Measurements from ENCODE around the gene FLOT1. TPM values are rescaled to one million over a fixed set of nuclear protein-coding genes. Genes with fewer than 3 reads are reported as not detected.

Gene FLOT1
- total RNA-seq, 1 experiment from 2014 or later, result 110 TPM

DNA sequence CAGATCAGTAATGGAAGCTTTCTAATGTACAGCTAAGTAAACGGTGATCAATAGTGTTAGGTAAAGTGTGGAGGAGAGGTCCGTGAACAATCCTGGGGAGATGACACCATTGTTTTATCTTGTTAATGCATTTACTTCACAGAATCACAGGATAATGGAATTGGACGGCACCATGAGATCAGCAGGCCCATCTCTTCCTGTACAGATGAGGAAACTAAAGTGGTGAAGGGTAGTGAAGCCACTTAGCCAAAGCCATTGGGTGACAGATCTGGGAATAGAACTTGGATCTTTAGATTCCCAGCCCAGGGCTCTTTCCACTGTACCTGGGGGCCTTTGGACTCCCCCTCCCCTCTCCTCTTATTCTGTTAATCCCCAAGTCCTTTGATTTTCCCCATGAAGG lies 28.1 kb upstream of the FLOT1 start:
- no peak overlapping the region for H3K4me3 Mint-ChIP-seq
- POLR2A ChIA-PET, result no interaction called here
- no peaks in the 10 kb centered on the region; the same call in 1 of the 2 replicates for H3K27me3 Mint-ChIP-seq (ENCODE audit: low read depth)
- TF ChIP-seq ZNF138 (CRISPR knock-in tag; conservative IDR thresholded peaks at IDR 0.05), result no peak
- TF ChIP-seq ZNF121 (CRISPR knock-in tag; IDR thresholded peaks at IDR 0.05), result no peak
- no peak for TF ChIP-seq GRHL2 (CRISPR knock-in tag; IDR thresholded peaks at IDR 0.05; ENCODE audit: insufficient replicate concordance, severe bottlenecking)
- no peak for TF ChIP-seq NR2C2 (CRISPR knock-in tag; IDR thresholded peaks at IDR 0.05)
- TF ChIP-seq ZNF396 (CRISPR knock-in tag; IDR thresholded peaks at IDR 0.05; ENCODE audit: borderline replicate concordance), result no peak
- TF ChIP-seq, protein P1, sequence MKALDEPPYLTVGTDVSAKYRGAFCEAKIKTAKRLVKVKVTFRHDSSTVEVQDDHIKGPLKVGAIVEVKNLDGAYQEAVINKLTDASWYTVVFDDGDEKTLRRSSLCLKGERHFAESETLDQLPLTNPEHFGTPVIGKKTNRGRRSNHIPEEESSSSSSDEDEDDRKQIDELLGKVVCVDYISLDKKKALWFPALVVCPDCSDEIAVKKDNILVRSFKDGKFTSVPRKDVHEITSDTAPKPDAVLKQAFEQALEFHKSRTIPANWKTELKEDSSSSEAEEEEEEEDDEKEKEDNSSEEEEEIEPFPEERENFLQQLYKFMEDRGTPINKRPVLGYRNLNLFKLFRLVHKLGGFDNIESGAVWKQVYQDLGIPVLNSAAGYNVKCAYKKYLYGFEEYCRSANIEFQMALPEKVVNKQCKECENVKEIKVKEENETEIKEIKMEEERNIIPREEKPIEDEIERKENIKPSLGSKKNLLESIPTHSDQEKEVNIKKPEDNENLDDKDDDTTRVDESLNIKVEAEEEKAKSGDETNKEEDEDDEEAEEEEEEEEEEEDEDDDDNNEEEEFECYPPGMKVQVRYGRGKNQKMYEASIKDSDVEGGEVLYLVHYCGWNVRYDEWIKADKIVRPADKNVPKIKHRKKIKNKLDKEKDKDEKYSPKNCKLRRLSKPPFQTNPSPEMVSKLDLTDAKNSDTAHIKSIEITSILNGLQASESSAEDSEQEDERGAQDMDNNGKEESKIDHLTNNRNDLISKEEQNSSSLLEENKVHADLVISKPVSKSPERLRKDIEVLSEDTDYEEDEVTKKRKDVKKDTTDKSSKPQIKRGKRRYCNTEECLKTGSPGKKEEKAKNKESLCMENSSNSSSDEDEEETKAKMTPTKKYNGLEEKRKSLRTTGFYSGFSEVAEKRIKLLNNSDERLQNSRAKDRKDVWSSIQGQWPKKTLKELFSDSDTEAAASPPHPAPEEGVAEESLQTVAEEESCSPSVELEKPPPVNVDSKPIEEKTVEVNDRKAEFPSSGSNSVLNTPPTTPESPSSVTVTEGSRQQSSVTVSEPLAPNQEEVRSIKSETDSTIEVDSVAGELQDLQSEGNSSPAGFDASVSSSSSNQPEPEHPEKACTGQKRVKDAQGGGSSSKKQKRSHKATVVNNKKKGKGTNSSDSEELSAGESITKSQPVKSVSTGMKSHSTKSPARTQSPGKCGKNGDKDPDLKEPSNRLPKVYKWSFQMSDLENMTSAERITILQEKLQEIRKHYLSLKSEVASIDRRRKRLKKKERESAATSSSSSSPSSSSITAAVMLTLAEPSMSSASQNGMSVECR (CRISPR knock-in tag; IDR thresholded peaks at IDR 0.05; ENCODE audit: borderline replicate concordance), result no peak
- TF ChIP-seq ZNF263 (CRISPR knock-in tag; IDR thresholded peaks at IDR 0.05; ENCODE audit: low read depth), result no peak
- no peak for TF ChIP-seq MYBL2 (CRISPR knock-in tag; IDR thresholded peaks at IDR 0.05)
- no peak for TF ChIP-seq NFE2L1 (CRISPR knock-in tag; IDR thresholded peaks at IDR 0.05)
- no peak for TF ChIP-seq FOXK1 (CRISPR knock-in tag; IDR thresholded peaks at IDR 0.05)
- no peak for TF ChIP-seq TCF7 (CRISPR knock-in tag; IDR thresholded peaks at IDR 0.05; ENCODE audit: low read depth)
- no peak for TF ChIP-seq TP53 (CRISPR knock-in tag; IDR thresholded peaks at IDR 0.05)
- TF ChIP-seq, protein P2, sequence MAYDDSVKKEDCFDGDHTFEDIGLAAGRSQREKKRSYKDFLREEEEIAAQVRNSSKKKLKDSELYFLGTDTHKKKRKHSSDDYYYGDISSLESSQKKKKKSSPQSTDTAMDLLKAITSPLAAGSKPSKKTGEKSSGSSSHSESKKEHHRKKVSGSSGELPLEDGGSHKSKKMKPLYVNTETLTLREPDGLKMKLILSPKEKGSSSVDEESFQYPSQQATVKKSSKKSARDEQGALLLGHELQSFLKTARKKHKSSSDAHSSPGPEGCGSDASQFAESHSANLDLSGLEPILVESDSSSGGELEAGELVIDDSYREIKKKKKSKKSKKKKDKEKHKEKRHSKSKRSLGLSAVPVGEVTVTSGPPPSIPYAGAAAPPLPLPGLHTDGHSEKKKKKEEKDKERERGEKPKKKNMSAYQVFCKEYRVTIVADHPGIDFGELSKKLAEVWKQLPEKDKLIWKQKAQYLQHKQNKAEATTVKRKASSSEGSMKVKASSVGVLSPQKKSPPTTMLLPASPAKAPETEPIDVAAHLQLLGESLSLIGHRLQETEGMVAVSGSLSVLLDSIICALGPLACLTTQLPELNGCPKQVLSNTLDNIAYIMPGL (CRISPR knock-in tag; IDR thresholded peaks at IDR 0.05), result no peak
- TF ChIP-seq ZNF423 (CRISPR knock-in tag; IDR thresholded peaks at IDR 0.05), result no peak
- TF ChIP-seq ELF4 (CRISPR knock-in tag; IDR thresholded peaks at IDR 0.05; ENCODE audit: low read depth), result no peak
- no peak for TF ChIP-seq RORB (CRISPR knock-in tag; IDR thresholded peaks at IDR 0.05)
- H3K4me1 Mint-ChIP-seq, result peaks cover 39% of the 10 kb centered on the region
- H3K36me3 Mint-ChIP-seq, result no peaks in the 10 kb centered on the region
- DNase-seq (ENCODE audit: low spot score) (no peak), ATAC-seq (no peak)
- peaks cover 4% of the 10 kb centered on the region; the same call in 1 of the 2 replicates for H3K9me3 Mint-ChIP-seq
- CTCF ChIA-PET, result no interaction called here
- H3K27ac Mint-ChIP-seq, result no peak overlapping the region

DNA sequence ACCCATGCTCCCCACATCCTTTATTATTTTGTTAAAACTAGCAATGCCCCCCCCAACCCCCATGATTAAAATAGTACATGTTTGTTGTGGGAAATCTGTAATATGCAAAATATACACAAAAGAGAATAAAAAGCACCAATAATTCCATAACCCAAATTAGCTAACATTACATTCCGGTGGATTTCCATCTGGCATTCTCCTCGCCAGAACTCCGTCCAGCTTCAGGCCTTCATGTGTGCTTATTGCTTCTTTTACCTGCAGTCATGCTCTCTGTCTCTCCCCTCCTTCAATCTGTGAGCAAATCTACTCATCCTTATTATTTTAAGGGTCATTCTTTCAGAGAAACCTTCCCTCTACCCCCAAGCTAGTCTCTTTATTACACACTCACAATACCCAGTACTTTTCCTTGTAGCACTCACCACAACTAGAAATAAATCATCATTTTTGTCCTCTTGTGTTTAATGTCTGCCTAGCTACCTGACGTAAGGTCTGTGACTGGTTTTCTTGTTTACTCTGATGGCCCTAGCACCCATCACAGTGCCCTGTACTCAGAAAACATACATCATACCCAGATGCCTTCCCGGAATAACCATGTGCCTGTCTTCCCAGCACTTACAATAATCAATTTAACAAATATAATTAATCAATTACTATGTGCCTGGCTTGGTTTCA lies 27.5 kb upstream of the FLOT1 start:
- peaks cover 4% of the 10 kb centered on the region; the same call in 1 of the 2 replicates for H3K9me3 Mint-ChIP-seq
- H3K4me3 Mint-ChIP-seq, result no peak overlapping the region
- H3K4me1 Mint-ChIP-seq, result peaks cover 45% of the 10 kb centered on the region
- ATAC-seq (no peak), DNase-seq (ENCODE audit: low spot score) (no peak)
- ChIA-PET POLR2A (no interaction called here), CTCF (interaction anchor here (0.8 to 1.5 kb wide), 2 partner anchors 39 to 91 kb away, joined by 3 to 4 read pairs; no protein-coding TSS in a partner anchor)
- H3K27me3 Mint-ChIP-seq (ENCODE audit: low read depth), result no peaks in the 10 kb centered on the region; the same call in 1 of the 2 replicates
- no peak overlapping the region for H3K27ac Mint-ChIP-seq
- H3K36me3 Mint-ChIP-seq, result no peaks in the 10 kb centered on the region
- TF ChIP-seq RELA (CRISPR knock-in tag; IDR thresholded peaks at IDR 0.05; ENCODE audit: borderline replicate concordance) (no peak), FOXP1 (CRISPR knock-in tag; IDR thresholded peaks at IDR 0.05; ENCODE audit: borderline replicate concordance) (no peak), SP1 (CRISPR knock-in tag; conservative IDR thresholded peaks at IDR 0.05) (no peak)

Data from WTC11 (cell line).